ENCODE results near the gene TRPM3. TPM values are rescaled to one million over a fixed set of nuclear protein-coding genes. Genes with fewer than 3 reads are reported as not detected.

Gene TRPM3
- total RNA-seq, 1 donor from 2014 or later: 0.25 TPM

GRCh38 chr9:70696694-70697335 is 424.6 kb downstream of the TRPM3 start:
- intact Hi-C loops (cut with DNase I): no loop called here
- H3K36me3 ChIP-seq: no peaks in the 10 kb centered on the region
- no peaks in the 10 kb centered on the region for H3K27me3 ChIP-seq
- no peak overlapping the region for H3K4me3 ChIP-seq
- no peaks in the 10 kb centered on the region for H3K4me1 ChIP-seq
- TF ChIP-seq POLR2AphosphoS5 (IDR thresholded peaks at IDR 0.05; ENCODE audit: insufficient read depth in 1 of 2, low read depth in 1 of 2) (no peak), POLR2A (IDR thresholded peaks at IDR 0.05) (no peak), CTCF (IDR thresholded peaks at IDR 0.05) (no peak)
- DNase-seq (ENCODE audit: extremely low spot score in 2 of 2): no peak
- H3K27ac ChIP-seq: no peak overlapping the region
- no peaks in the 10 kb centered on the region for H3K9me3 ChIP-seq

- Histone ChIP-seq H3K4me3 (no peak overlapping the region), H3K9me3 (no peaks in the 10 kb centered on the region), H3K36me3 (no peaks in the 10 kb centered on the region), H3K4me1 (no peaks in the 10 kb centered on the region), H3K27me3 (no peaks in the 10 kb centered on the region), H3K27ac (no peak overlapping the region)
- intact Hi-C loops (cut with DNase I): no loop called here
- no peak for TF ChIP-seq CTCF (IDR thresholded peaks at IDR 0.05)
- no peak for TF ChIP-seq POLR2AphosphoS5 (IDR thresholded peaks at IDR 0.05; ENCODE audit: insufficient read depth in 1 of 2, low read depth in 1 of 2)
- no peak for TF ChIP-seq POLR2A (IDR thresholded peaks at IDR 0.05)
- no peak for DNase-seq (ENCODE audit: extremely low spot score in 2 of 2)
Measured at GRCh38 chr9:70694758-70695157, 426.7 kb downstream of the TRPM3 start.

GRCh38 chr9:70693186-70693585 is 428.2 kb downstream of the TRPM3 start:
- Histone ChIP-seq H3K9me3 (no peaks in the 10 kb centered on the region), H3K4me1 (no peaks in the 10 kb centered on the region), H3K4me3 (no peak overlapping the region), H3K27ac (no peak overlapping the region), H3K36me3 (no peaks in the 10 kb centered on the region), H3K27me3 (no peaks in the 10 kb centered on the region)
- intact Hi-C loops (cut with DNase I): no loop called here
- DNase-seq (ENCODE audit: extremely low spot score in 2 of 2): no peak
- TF ChIP-seq POLR2A (IDR thresholded peaks at IDR 0.05) (no peak), CTCF (IDR thresholded peaks at IDR 0.05) (no peak), POLR2AphosphoS5 (IDR thresholded peaks at IDR 0.05; ENCODE audit: insufficient read depth in 1 of 2, low read depth in 1 of 2) (no peak)

- no peaks in the 10 kb centered on the region for H3K4me1 ChIP-seq
- no peaks in the 10 kb centered on the region for H3K36me3 ChIP-seq
- H3K27me3 ChIP-seq: no peaks in the 10 kb centered on the region
- no peak overlapping the region for H3K27ac ChIP-seq
- no peak for TF ChIP-seq CTCF (IDR thresholded peaks at IDR 0.05)
- TF ChIP-seq POLR2A (IDR thresholded peaks at IDR 0.05): no peak
- TF ChIP-seq POLR2AphosphoS5 (IDR thresholded peaks at IDR 0.05; ENCODE audit: insufficient read depth in 1 of 2, low read depth in 1 of 2): no peak
- no peak overlapping the region for H3K4me3 ChIP-seq
- intact Hi-C loops (cut with DNase I): no loop called here
- DNase-seq (ENCODE audit: extremely low spot score in 2 of 2): no peak
- H3K9me3 ChIP-seq: no peaks in the 10 kb centered on the region
Measured at GRCh38 chr9:70692431-70692830, 429.0 kb downstream of the TRPM3 start.

GRCh38 chr9:70688704-70689103 is 432.7 kb downstream of the TRPM3 start:
- TF ChIP-seq POLR2AphosphoS5 (IDR thresholded peaks at IDR 0.05; ENCODE audit: insufficient read depth in 1 of 2, low read depth in 1 of 2): no peak
- Histone ChIP-seq H3K36me3 (no peaks in the 10 kb centered on the region), H3K27ac (no peak overlapping the region), H3K4me3 (no peak overlapping the region), H3K27me3 (no peaks in the 10 kb centered on the region), H3K4me1 (no peaks in the 10 kb centered on the region), H3K9me3 (no peaks in the 10 kb centered on the region)
- DNase-seq (ENCODE audit: extremely low spot score in 2 of 2): no peak
- intact Hi-C loops (cut with DNase I): no loop called here

All from vagina (tissue), 2 donors.